Stomach smooth muscle (tissue), 2 donors: Measurements from ENCODE around the gene LONRF2.

Experiments used
- H3K27ac ChIP-seq: one replicate; pipeline ENCODE4 v1.7.0; 2013; ENCODE audit warnings: mild to moderate bottlenecking, low read length, inconsistent platforms
- H3K27me3 ChIP-seq, 2 donors: one replicate each; pipeline ENCODE4 v1.7.0; 2013; ENCODE audit warnings: low read length in 2 of 2; ENCODE audit not compliant: insufficient read depth in 2 of 2, control insufficient read depth in 1 of 2
- H3K36me3 ChIP-seq, 2 donors: one replicate each; pipeline ENCODE4 v1.7.0; 2013; ENCODE audit warnings: low read length in 2 of 2; ENCODE audit not compliant: control insufficient read depth in 2 of 2, insufficient read depth in 2 of 2
- H3K4me1 ChIP-seq: one replicate; pipeline ENCODE4 v1.7.0; 2013; ENCODE audit warnings: low read length; ENCODE audit not compliant: control insufficient read depth, insufficient read depth
- H3K4me3 ChIP-seq, 2 donors: one replicate each; pipeline ENCODE4 v1.7.0; 2013; ENCODE audit warnings: low read length in 2 of 2
- H3K9ac ChIP-seq, 2 donors: one replicate each; pipeline ENCODE4 v1.7.0; 2013; ENCODE audit warnings: low read length in 2 of 2, mild to moderate bottlenecking in 1 of 2
- H3K9me3 ChIP-seq, 2 donors: one replicate each; pipeline ENCODE4 v1.7.0; 2013; ENCODE audit warnings: low read length in 2 of 2; ENCODE audit not compliant: control insufficient read depth in 2 of 2
- donor health status: healthy.
- donor health status: Pancreatic carcinoma.

The LONRF2 gene

GRCh38 chr2:100339823-100340222, 17.5 kb upstream of the LONRF2 start:
- Histone ChIP-seq H3K36me3 (no peaks in the 10 kb centered on the region), H3K27ac (no peak overlapping the region), H3K4me1 (no peaks in the 10 kb centered on the region), H3K9ac (no peak overlapping the region), H3K9me3 (no peaks in the 10 kb centered on the region), H3K4me3 (no peak overlapping the region), H3K27me3 (peaks cover 3 to 8% of the 10 kb centered on the region in 2 donors)

- Histone ChIP-seq H3K9ac (no peak overlapping the region), H3K4me1 (no peaks in the 10 kb centered on the region), H3K9me3 (no peaks in the 10 kb centered on the region), H3K27ac (no peak overlapping the region), H3K27me3 (peaks cover 1 to 7% of the 10 kb centered on the region in 2 donors), H3K4me3 (no peak overlapping the region), H3K36me3 (no peaks in the 10 kb centered on the region)
These were observed 12.6 kb upstream of the LONRF2 start for GRCh38 chr2:100334929-100335328.

DNA sequence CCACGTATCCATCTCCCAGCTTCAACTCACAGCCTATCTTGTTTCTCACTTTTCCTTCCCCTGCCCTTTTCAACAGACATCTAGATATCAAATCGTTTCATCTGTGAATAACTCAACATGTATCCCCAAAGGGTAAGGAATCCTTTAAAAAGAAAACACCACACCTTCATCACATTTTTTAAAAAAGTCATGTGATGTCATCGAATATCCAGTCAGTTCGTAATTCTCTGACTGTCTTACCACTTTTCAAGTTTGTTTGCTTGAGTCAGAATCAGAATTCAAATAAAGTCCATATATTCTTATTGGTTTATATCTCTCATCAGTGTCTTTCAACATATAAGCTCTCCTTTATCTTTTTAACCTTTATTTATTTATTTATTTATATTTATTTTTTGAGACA, 5.4 kb upstream of the LONRF2 start:
- no peak overlapping the region for H3K27ac ChIP-seq
- H3K27me3 ChIP-seq: no peaks in the 10 kb centered on the region
- H3K36me3 ChIP-seq: no peaks in the 10 kb centered on the region
- H3K9ac ChIP-seq: no peak overlapping the region
- no peaks in the 10 kb centered on the region for H3K9me3 ChIP-seq
- no peaks in the 10 kb centered on the region for H3K4me1 ChIP-seq
- H3K4me3 ChIP-seq: no peak overlapping the region

DNA sequence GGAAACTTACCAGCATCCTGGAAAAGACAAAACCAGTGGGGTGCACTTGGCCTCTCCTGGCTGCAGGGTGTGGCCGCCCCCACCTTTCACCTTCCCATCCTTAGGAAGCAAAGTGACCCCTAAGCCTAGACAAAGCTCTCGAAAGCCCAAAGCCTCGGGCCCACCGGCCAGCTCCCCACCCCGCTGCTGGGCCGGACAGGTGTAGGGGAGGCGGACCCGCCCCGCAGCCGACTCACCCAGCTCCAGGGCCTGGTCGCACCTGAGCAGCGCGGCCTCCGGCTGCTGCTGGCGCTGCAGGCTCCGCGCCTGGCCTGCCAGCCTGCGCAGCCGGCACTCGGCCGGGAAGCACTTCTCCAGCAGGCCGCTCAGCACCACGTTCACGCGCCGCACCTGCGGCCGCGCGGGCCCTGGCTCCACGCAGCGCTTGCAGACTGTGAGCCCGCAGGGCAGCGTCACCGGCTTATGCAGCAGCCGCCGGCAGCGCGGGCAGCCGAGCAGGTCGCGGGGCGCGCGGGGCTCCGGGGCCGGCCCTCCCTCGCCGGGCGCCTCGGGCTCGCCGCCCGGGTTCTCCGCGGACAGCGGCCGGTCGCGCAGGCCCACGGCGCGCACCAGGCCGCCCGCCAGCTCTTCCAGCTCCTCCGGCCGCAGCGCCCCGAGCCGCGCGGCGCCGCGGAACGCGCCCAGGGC, 979 bp downstream of the LONRF2 start:
- Histone ChIP-seq H3K9ac (peak overlapping the region; percentile 36 to 60), H3K36me3 (no peaks in the 10 kb centered on the region), H3K9me3 (no peaks in the 10 kb centered on the region), H3K27ac (peak overlapping the region; percentile 32), H3K4me1 (no peaks in the 10 kb centered on the region), H3K27me3 (no peaks in the 10 kb centered on the region), H3K4me3 (peak overlapping the region; percentile 52 to 78)

GRCh38 chr2:100320547-100321178, 1.6 kb downstream of the LONRF2 start:
- H3K9ac ChIP-seq: peak overlapping the region; percentile 36 to 60
- peak overlapping the region; percentile 32 for H3K27ac ChIP-seq
- H3K4me3 ChIP-seq: peak overlapping the region; percentile 52 to 78
- H3K9me3 ChIP-seq: no peaks in the 10 kb centered on the region
- H3K27me3 ChIP-seq: no peaks in the 10 kb centered on the region
- no peaks in the 10 kb centered on the region for H3K36me3 ChIP-seq
- H3K4me1 ChIP-seq: no peaks in the 10 kb centered on the region

DNA sequence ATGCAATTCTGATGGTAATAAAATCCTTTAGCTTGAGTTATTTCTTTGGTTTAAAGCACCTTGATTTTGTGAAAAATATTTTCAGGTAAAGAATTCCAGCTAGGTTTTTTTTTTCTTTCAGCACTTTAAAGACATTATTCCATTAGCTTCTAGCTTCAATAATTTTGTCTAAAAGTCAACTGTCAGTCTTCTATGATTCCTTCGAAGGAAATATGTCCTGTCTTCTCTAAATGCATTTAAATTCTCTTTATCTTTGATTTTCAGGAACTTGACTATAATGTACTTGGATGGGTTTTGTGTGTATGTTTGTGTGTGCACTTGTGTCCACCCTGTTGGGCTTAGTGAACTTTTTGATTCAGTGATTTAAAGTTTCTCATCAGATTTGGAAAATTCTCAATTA, 4.7 kb downstream of the LONRF2 start:
- no peaks in the 10 kb centered on the region for H3K36me3 ChIP-seq
- no peak overlapping the region for H3K9ac ChIP-seq
- H3K4me3 ChIP-seq: no peak overlapping the region
- no peaks in the 10 kb centered on the region for H3K9me3 ChIP-seq
- no peak overlapping the region for H3K27ac ChIP-seq
- no peaks in the 10 kb centered on the region for H3K27me3 ChIP-seq
- no peaks in the 10 kb centered on the region for H3K4me1 ChIP-seq

GRCh38 chr2:100309973-100310719, 12.2 kb downstream of the LONRF2 start:
- no peaks in the 10 kb centered on the region for H3K9me3 ChIP-seq
- H3K27ac ChIP-seq: no peak overlapping the region
- H3K27me3 ChIP-seq: no peaks in the 10 kb centered on the region
- H3K4me1 ChIP-seq: no peaks in the 10 kb centered on the region
- H3K9ac ChIP-seq: no peak overlapping the region
- no peak overlapping the region for H3K4me3 ChIP-seq
- H3K36me3 ChIP-seq: peaks cover 2 to 4% of the 10 kb centered on the region in 2 donors

DNA sequence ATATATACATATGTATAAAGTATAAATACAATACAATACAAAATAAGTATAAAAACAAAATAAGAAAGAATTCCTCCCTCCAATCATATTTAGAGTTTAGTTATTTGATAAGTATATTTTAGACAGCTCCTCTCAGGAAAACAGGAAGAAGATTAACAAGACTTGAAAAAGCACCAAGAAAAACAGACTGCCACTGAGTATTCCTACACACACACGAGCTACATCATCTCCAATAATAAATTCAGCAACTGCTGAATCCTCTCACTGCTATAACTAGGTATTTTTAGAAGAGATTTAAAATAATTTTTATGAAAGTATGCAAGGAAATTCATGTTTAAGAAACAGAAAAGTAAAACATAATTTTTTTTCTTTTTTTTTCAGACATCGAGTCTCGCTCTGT, 13.0 kb downstream of the LONRF2 start:
- H3K9ac ChIP-seq: no peak overlapping the region
- H3K9me3 ChIP-seq: no peaks in the 10 kb centered on the region
- no peaks in the 10 kb centered on the region for H3K4me1 ChIP-seq
- no peak overlapping the region for H3K4me3 ChIP-seq
- H3K27ac ChIP-seq: no peak overlapping the region
- H3K36me3 ChIP-seq: peaks cover 2 to 4% of the 10 kb centered on the region in 2 donors
- H3K27me3 ChIP-seq: no peaks in the 10 kb centered on the region

- Histone ChIP-seq H3K36me3 (peaks cover 5 to 13% of the 10 kb centered on the region in 2 donors), H3K9me3 (no peaks in the 10 kb centered on the region), H3K4me3 (no peak overlapping the region), H3K9ac (no peak overlapping the region), H3K4me1 (no peaks in the 10 kb centered on the region), H3K27me3 (no peaks in the 10 kb centered on the region), H3K27ac (no peak overlapping the region)
These were observed 18.6 kb downstream of the LONRF2 start for GRCh38 chr2:100303744-100304143.

DNA sequence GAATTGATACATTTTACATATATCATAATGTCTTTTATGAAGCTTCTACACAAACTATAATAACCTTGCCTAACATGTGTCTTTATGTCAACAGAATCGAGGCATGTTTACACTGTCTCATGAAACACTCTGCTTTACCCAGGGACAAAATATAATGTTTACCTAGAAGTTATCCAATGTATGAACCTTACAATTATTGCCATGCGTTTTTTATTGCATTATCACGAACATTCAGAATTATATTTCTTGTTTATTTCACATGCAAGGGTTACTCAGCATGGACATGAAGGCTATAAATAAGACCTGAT, 19.8 kb downstream of the LONRF2 start:
- H3K27me3 ChIP-seq: no peaks in the 10 kb centered on the region
- H3K36me3 ChIP-seq: peaks cover 11 to 20% of the 10 kb centered on the region in 2 donors
- H3K9ac ChIP-seq: no peak overlapping the region
- H3K4me1 ChIP-seq: no peaks in the 10 kb centered on the region
- no peaks in the 10 kb centered on the region for H3K9me3 ChIP-seq
- H3K27ac ChIP-seq: no peak overlapping the region
- no peak overlapping the region for H3K4me3 ChIP-seq
